Measurements from ENCODE around the gene KIRREL3.
A peak's percentile ranks its signal among the peaks of the same experiment; 100 is the strongest.

KIRREL3 gene

DNA sequence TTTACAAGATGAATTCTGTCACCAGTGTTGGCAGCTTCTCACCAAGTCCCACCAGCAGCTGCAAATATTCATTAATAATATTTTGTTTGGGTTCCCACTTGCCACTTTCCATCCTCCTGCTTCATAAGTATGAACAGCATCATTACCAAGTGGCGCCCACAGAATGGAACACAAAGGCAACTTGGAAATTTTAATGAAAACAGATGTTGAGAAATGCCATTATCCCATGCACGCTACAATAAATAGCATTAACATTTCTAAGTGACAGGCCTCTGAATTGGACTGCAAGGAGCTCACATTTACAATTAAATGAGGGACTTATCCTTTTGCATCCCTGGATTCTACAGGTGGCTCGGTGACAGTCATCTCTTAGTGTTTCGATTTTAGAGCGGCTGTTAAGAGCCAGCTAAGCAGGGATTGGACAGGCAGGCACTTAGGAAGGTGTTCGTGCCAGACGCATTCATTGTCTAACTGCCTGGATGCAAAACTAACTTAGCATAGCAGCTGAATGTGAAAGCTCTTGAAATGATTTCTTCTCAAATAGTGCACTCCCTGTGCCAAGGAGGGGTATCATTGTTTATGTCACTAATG, 170.3 kb downstream of the KIRREL3 start:
- no peak for DNase-seq (ENCODE audit: low spot score)

GRCh38 chr11:126829716-126830115, 170.9 kb downstream of the KIRREL3 start:
- DNase-seq (ENCODE audit: low spot score), result no peak

GRCh38 chr11:126824035-126824607, 176.4 kb downstream of the KIRREL3 start:
- no peak for DNase-seq (ENCODE audit: low spot score)

DNA sequence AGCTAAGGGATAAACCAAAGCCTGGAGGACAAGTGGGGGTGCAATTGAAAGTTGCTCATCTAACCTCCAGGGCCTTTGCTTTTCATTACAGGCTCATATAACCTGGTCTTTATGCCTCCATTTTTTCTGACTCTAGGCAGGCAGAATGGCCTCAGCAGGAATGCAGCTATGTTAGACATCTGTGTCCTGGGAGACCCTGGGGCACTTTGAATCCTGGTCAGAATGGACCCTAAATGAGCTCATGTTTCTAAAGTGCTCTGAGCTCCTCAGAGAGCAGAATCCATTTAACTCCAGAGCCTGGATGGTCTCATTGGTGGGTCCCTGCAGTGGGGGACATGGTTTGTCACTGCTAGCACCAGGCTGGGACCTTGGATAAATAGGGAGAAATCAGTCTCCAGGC, 177.3 kb downstream of the KIRREL3 start:
- DNase-seq (ENCODE audit: low spot score), result no peak

- DNase-seq (ENCODE audit: low spot score), result no peak
Measured at GRCh38 chr11:126821827-126822226, 178.7 kb downstream of the KIRREL3 start.

DNA sequence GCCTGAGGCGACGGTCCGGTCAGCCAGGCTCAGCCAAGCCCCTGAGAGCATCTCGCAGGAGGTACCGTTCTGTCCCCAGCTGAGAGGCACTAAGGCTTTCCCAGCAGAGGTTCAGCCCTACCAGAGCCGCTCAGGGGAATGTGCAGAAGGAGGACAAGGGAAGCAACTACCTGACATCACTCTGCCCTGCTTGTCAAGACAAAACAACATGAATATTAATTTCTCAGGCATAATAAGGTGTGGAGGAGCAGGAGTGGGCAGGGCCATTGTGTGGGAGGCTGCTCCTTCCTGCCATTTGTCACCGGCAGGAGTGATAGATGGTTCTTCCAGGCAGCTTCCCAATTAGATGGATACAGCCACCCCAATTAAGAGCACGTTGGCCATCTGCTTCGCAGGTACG, 181.4 kb downstream of the KIRREL3 start:
- DNase-seq (ENCODE audit: low spot score), result no peak

- DNase-seq (ENCODE audit: low spot score), result no peak
Measured at GRCh38 chr11:126817523-126818450, 182.8 kb downstream of the KIRREL3 start.

DNA sequence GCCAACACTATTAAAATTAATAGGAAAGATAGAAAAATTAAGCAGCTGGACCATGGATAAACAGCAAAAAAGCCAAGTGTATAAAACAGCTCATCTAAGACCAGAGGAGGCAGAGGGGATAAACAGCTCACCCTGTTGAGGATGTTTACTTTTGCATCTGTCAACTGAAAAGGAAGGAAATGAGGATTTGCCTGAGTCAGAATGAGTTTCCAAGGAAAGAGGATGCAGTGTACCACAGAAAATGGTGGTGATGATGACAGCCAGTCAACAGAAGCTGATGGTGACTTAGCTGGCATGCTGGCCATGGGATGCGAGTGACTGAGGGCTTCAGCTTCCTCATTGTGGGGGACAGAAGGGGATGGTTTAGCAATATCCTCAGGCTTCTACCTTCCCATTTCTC, 183.5 kb downstream of the KIRREL3 start:
- no peak for DNase-seq (ENCODE audit: low spot score)

- DNase-seq (ENCODE audit: low spot score), result no peak
Measured at GRCh38 chr11:126816645-126817044, 183.9 kb downstream of the KIRREL3 start.

GRCh38 chr11:126815111-126815510, 185.5 kb downstream of the KIRREL3 start:
- no peak for DNase-seq (ENCODE audit: low spot score)

- no peak for DNase-seq (ENCODE audit: low spot score)
Measured at GRCh38 chr11:126810776-126811175, 189.8 kb downstream of the KIRREL3 start.

GRCh38 chr11:126809514-126810289, 190.9 kb downstream of the KIRREL3 start:
- DNase-seq (ENCODE audit: low spot score), result no peak

- DNase-seq (ENCODE audit: low spot score), result peak; percentile 20
Measured at GRCh38 chr11:126808836-126809235, 191.7 kb downstream of the KIRREL3 start.

GRCh38 chr11:126808296-126808695, 192.3 kb downstream of the KIRREL3 start:
- DNase-seq (ENCODE audit: low spot score), result no peak

DNA sequence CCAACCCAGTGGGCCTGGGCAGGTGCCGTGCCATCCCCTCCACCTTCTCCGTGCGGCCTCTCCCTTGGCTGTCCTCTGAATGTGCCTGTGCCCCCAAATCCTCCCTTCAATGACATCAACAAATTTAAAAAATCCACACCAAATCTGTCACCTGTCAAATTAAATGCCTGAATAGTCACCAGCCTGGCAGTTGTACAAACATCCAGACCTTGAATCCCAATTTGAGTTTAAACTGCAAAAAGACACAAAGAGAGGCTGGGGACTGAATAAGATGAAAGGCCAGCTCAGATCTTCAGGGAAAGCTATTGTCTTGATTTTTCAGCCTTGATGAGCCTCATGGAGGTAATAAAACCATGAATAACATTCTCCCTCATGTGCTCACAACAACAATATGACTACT, 194.7 kb downstream of the KIRREL3 start:
- no peak for DNase-seq (ENCODE audit: low spot score)

DNA sequence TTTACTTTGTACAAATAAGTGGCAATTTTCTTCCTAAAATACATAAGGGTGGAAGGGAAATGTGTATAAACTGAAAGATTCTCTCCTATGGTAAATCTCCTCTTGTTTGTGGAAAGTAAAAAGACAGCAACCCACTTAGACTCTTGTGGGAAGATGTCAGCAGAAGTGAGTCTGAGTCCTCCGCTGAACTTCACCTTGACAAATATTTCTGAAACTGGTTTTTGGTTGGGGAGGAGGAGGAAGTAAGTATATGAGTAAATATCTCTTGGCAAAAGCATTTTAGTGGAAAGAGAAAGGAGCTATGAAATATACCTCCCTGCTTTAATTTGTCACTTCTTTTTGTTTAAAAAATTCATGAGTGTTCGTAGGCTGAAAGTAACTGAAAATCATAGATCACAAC, 196.2 kb downstream of the KIRREL3 start:
- no peak for DNase-seq (ENCODE audit: low spot score)

DNA sequence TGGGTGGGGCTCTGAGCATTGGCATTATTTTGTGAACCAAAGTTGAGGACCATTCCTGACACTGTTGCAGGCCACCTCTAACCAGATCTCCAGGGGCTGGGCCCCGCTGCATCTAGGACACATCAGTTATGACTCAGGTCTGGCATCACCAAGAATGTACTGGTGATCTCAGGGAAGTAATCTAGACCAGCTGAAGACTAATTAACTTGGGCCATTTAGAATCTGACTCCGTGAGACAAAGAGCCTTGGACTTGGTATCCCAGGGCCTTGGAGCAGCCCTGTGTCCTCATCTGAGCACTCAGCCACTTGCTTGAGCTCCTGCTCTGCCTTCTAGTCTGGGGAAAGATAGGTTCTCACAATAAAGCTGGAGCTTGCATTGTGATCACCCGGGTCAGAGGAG, 200.6 kb downstream of the KIRREL3 start:
- no peak for DNase-seq (ENCODE audit: low spot score)

DNA sequence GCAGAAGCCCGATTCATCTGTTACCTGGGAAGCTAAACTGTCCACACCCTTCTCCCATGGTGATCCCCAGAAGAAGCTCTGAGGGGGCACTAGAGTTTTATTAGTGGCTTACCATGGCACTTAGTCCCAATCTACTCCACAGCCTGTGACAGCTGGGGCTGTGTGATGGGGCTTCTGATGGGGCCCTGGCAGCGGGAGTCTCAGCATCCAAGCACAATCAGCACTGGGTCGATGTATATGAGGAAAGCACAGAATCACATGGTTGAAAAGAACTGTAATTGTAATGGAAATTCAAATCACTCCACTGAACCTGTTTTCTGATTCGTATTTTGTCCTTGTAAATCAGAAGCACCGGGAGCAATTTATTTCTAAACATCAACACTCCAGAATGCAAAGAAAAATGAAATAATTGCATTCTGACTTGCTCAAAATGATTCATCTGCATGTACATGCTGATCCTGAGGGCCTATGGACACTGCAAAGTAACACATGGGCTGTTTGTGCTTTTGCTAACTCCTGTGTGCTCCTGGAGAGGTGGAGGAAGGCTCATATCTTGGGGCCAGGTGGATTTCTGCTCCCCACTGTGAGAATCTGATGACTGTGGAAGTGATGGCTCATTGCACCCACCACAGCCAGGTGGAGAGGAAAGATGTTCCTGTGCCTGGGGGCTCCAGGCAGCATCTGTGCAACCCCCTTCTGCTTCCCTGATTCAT, 203.0 kb downstream of the KIRREL3 start:
- no peak for DNase-seq (ENCODE audit: low spot score)

- DNase-seq (ENCODE audit: low spot score), result no peak
Measured at GRCh38 chr11:126793596-126793995, 207.0 kb downstream of the KIRREL3 start.

DNA sequence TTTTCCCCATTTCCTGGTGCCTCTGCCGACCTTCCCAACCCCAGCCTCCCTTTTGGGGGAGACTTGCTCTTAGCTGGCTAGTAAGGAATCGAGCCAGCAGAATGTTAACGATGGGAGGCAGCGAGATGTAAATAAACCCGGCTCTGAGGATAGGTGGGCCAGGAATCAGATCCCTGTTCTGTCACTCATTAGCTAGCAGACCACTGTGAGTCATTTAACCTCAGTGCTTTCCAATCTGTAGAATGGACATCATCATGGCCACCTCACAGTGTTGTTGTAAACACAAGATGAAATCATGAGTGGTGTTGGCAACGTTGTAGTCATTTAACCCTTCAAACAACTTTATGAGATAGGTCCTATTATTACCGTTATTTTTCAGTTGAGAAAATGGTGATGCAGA, 208.6 kb downstream of the KIRREL3 start:
- DNase-seq (ENCODE audit: low spot score), result no peak

DNA sequence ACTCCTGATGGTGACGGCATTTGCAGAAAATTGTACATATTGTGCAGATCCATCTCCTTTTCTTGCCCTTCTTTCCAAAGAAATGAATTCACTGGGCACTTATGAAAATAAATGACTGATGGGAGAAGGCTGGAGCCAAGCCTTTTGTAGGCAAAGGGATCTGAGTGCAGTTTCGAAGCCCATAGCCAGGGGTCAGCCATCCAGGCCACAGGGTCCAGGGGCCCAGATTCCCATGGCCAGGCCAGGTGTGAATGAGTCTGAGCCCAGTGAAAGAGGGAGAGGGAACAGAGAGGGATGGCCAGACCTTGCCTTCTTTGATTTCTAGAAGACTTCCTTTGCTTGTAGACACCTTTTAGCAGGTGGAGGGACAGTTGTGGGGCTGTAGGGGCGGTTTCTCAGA, 209.1 kb downstream of the KIRREL3 start:
- no peak for DNase-seq (ENCODE audit: low spot score)

DNA sequence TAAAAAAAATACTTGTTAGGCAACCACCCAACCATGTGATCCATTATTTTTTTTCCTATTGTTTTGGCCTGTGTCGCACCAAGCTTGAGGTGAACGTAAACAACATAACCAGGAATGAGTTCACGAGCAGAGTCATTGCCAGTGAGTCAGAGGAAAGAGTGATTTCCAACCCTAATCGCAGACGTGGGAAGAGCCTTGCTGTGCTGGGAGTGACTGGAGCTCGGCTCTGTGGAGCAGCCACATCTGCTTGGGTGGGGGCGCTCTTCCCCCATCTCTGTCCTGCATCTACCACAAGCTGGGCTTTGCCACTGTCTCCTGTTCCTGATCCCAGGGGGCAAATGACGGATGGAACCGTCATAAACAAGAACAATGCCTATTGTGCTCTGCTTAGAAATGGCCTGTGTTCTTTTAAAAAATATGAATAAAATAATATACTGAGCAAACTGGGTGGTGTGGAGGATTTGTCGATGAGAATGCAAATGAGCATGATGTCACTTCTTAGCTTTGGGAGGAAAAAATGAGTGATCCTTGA, 210.0 kb downstream of the KIRREL3 start:
- peak; percentile 8 for DNase-seq (ENCODE audit: low spot score)
